Measurements from ENCODE around the gene MAX.
A peak's percentile ranks its signal among the peaks of the same experiment; 100 is the strongest.

The MAX gene

DNA sequence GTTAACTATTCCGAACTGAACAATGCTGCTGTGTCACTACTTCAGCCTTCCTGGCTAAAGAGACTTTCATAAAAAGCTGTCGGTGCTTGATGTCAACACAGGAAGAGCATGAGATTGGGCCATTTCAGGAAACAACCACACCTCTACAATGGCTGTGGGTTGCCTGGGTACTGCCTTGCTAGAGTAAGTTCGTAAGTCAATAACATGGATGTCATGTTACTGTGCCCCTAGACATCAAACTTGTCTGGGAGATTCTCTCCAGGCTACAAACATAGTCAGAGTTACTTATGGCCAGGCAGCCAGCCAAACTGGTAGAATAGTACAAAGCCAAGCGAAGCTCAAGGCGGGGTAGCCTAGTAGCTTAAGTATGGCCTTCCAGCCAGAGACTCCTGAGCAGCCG, 23.1 kb downstream of the MAX start:
- peak overlapping the region; percentile 75 for H3K27ac ChIP-seq (ENCODE audit: low read depth, low read length)
- H3K4me1 ChIP-seq (ENCODE audit: control insufficient read depth, insufficient read depth, low read length) = peaks cover 32% of the 10 kb centered on the region
- H3K9ac ChIP-seq (ENCODE audit: low read length) = no peak overlapping the region
- H3K36me3 ChIP-seq (ENCODE audit: control insufficient read depth, insufficient read depth, low read length) = peaks cover 13% of the 10 kb centered on the region
- H3K4me3 ChIP-seq (ENCODE audit: low read length) = no peak overlapping the region
- H3K27me3 ChIP-seq (ENCODE audit: control insufficient read depth, insufficient read depth, low read length) = no peaks in the 10 kb centered on the region

DNA sequence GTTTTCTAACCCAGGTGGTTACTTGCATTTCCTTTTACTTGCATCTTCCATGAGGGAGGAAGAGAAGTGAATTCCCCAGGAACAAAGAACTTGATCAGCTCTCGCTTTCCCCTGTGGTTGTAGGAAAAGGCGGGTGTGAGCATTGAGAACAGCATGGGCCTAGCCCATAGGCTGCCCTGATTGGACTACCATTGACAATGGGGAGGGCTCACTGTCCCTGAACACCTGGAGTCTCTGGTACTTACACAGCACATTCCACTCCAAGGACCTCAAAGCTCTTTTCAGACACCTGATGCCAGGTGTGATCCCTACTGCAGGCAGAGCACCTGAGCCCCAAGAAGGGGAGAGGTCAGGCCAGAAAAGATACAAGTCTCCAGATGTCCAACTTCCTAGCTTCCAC, 25.0 kb downstream of the MAX start:
- peaks cover 15% of the 10 kb centered on the region for H3K36me3 ChIP-seq (ENCODE audit: control insufficient read depth, insufficient read depth, low read length)
- no peak overlapping the region for H3K4me3 ChIP-seq (ENCODE audit: low read length)
- no peak overlapping the region for H3K9ac ChIP-seq (ENCODE audit: low read length)
- no peak overlapping the region for H3K27ac ChIP-seq (ENCODE audit: low read depth, low read length)
- H3K4me1 ChIP-seq (ENCODE audit: control insufficient read depth, insufficient read depth, low read length) = peaks cover 32% of the 10 kb centered on the region
- no peaks in the 10 kb centered on the region for H3K27me3 ChIP-seq (ENCODE audit: control insufficient read depth, insufficient read depth, low read length)

DNA sequence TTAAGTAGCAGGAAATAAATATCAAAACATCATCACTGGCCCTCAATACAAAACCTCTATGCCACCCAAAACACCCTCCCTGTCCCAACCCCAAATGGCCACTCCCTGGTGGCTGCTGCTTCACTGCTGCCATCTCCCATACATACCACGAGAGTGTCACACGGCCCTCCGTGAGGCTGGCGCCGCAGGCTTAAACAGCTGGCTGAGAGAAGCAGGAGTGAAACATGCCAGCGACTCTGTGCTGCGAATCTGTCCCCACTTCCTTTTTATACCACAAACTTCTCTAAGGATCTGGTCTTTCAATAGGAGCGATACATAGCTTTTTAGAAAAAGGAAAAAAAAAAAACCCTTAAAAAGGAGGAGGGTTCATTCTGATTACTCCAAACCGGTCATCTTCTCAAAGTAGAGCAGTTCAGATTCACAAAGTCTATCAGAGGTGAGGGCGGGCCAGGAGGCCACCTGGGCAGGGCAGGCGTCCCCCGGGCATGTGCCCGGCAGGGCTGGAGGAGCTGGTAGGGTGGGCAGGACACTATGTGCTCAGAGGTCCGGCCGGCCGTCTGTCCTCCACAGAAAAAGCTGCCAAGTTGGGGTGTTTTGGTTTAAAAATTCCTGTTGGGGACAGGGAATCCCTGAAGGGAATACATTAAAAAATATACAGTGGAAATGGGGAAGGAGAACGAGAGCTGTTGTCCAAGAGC, 26.5 kb downstream of the MAX start:
- H3K4me3 ChIP-seq (ENCODE audit: low read length) = no peak overlapping the region
- peaks cover 22% of the 10 kb centered on the region for H3K4me1 ChIP-seq (ENCODE audit: control insufficient read depth, insufficient read depth, low read length)
- H3K9ac ChIP-seq (ENCODE audit: low read length) = no peak overlapping the region
- H3K27me3 ChIP-seq (ENCODE audit: control insufficient read depth, insufficient read depth, low read length) = no peaks in the 10 kb centered on the region
- peaks cover 15% of the 10 kb centered on the region for H3K36me3 ChIP-seq (ENCODE audit: control insufficient read depth, insufficient read depth, low read length)
- no peak overlapping the region for H3K27ac ChIP-seq (ENCODE audit: low read depth, low read length)

DNA sequence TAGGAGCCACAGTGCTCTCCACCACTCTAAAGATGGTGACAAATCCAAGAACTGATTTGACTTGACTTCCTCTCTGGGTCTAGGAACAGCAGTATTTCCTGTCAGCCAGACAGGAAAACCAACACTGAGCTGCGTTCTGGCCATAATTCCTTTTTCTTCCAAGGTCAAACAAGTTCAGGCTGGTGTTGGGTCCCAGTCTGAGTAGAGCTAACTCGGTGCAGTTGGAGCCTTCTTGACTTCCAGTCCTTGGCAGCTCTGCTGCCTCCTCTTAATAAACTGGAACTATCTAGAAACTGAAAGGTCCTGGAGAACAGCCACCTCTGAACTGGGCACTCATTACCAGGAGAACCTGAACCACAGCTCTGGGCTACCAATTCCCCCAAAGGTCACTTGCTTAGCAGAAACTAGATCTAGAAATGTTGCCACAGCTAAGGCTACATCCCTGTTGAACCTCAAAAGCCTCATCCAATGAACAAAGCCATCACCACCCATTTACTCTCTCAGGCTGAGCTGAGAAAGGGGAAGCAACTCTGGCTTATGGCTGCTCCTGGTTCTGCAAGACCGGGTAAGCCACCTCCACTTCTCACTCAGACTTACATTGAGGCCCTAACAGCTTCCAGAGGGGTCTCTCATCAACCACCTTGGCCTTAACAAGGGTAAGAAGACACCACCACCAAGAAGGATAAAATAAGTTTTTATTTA, 27.7 kb downstream of the MAX start:
- Histone ChIP-seq H3K27ac (ENCODE audit: low read depth, low read length) (no peak overlapping the region), H3K9ac (ENCODE audit: low read length) (no peak overlapping the region), H3K4me1 (ENCODE audit: control insufficient read depth, insufficient read depth, low read length) (peaks cover 11% of the 10 kb centered on the region), H3K27me3 (ENCODE audit: control insufficient read depth, insufficient read depth, low read length) (no peaks in the 10 kb centered on the region), H3K4me3 (ENCODE audit: low read length) (no peak overlapping the region), H3K36me3 (ENCODE audit: control insufficient read depth, insufficient read depth, low read length) (peaks cover 19% of the 10 kb centered on the region)

DNA sequence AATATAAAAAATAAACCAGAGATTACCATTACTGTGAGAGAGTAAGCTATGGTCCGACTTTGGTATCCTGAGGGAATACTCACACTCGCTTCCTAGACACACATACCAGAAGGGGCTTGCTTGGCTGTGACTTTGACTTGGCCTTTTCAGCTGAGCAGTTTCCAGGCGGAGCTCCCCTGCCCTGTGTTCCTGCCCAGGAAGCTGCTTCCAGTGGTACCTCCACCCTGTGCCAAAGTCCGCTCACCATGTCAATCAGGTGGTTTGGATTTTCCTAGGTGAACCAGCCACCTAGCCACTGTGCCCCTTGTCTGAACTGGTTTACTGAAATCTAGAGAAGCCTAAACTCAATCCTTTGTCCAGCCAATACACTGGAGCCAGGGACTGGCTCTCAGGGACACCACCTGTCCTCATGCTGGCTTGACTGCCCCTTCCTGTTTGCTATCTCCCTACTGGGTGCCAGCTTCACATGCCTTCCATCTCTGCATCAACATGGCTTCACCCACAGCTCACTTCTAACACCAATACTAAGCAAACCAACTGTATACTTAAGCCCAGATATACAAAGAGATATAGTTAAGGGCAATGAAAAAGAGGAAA, 28.6 kb downstream of the MAX start:
- H3K27me3 ChIP-seq (ENCODE audit: control insufficient read depth, insufficient read depth, low read length) = no peaks in the 10 kb centered on the region
- no peak overlapping the region for H3K9ac ChIP-seq (ENCODE audit: low read length)
- H3K4me1 ChIP-seq (ENCODE audit: control insufficient read depth, insufficient read depth, low read length) = peaks cover 2% of the 10 kb centered on the region
- H3K27ac ChIP-seq (ENCODE audit: low read depth, low read length) = peak overlapping the region; percentile 10
- no peak overlapping the region for H3K4me3 ChIP-seq (ENCODE audit: low read length)
- peaks cover 20% of the 10 kb centered on the region for H3K36me3 ChIP-seq (ENCODE audit: control insufficient read depth, insufficient read depth, low read length)

DNA sequence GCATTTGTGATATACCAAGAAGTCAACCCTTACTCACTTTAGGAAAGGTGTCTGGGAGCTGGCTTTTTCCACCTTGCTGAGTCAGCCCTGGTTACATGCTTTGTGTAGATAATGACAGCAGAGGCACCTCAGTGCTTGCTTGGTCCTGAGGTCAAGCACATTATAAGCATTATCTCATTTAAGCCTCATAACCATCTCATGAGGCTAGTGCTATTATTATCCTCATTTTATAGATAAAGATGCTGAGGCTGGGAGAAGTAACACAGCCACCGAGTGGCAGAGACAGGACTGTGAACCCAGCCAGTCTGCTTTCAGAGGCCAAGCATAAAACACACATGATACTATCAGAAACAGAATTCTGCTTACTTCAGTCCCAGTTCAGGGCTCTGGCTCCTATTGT, 29.4 kb downstream of the MAX start:
- peaks cover 19% of the 10 kb centered on the region for H3K36me3 ChIP-seq (ENCODE audit: control insufficient read depth, insufficient read depth, low read length)
- no peaks in the 10 kb centered on the region for H3K27me3 ChIP-seq (ENCODE audit: control insufficient read depth, insufficient read depth, low read length)
- H3K9ac ChIP-seq (ENCODE audit: low read length) = no peak overlapping the region
- no peaks in the 10 kb centered on the region for H3K4me1 ChIP-seq (ENCODE audit: control insufficient read depth, insufficient read depth, low read length)
- no peak overlapping the region for H3K4me3 ChIP-seq (ENCODE audit: low read length)
- H3K27ac ChIP-seq (ENCODE audit: low read depth, low read length) = no peak overlapping the region

DNA sequence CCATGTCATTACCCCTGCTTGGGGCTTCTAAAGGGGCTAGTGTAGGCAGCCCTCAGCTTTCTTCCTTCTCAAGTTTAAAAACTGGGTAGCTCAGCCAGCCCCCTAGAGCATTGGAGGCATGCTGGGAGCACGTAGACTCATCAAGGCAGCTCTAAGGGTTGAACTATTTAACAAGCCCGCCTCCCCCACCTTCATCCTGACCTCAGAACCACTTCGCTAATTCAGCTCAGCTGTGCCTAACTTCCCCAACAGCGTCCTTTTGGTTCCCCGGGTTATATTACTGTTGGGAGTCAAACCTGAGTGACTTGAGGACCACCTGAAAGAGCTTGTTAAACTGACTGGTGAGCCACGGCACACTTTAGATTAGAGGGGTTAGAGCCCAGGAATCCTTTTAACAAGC, 30.1 kb downstream of the MAX start:
- H3K27me3 ChIP-seq (ENCODE audit: control insufficient read depth, insufficient read depth, low read length) = no peaks in the 10 kb centered on the region
- no peak overlapping the region for H3K4me3 ChIP-seq (ENCODE audit: low read length)
- no peak overlapping the region for H3K27ac ChIP-seq (ENCODE audit: low read depth, low read length)
- no peaks in the 10 kb centered on the region for H3K4me1 ChIP-seq (ENCODE audit: control insufficient read depth, insufficient read depth, low read length)
- H3K9ac ChIP-seq (ENCODE audit: low read length) = no peak overlapping the region
- peaks cover 13% of the 10 kb centered on the region for H3K36me3 ChIP-seq (ENCODE audit: control insufficient read depth, insufficient read depth, low read length)

DNA sequence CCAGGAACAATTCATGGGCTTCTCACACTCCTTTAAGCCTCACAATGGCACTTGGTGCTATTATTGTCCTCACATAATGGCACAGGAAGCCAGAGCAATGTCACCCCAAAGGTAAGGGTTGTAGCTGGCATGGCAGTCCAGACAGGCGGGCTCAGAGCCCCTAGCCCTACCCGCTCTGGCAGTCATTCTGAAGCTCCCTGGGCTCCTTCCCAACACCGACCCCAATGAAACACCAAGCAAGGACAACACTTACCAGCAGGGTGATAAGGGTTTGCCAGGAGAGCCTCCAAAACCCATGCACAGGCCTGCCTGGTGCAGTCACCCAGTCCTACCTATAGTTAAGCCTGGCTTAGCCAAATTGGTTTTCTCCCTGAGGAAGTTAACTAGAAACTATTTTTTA, 30.8 kb downstream of the MAX start:
- Histone ChIP-seq H3K36me3 (ENCODE audit: control insufficient read depth, insufficient read depth, low read length) (peaks cover 7% of the 10 kb centered on the region), H3K9ac (ENCODE audit: low read length) (no peak overlapping the region), H3K27me3 (ENCODE audit: control insufficient read depth, insufficient read depth, low read length) (no peaks in the 10 kb centered on the region), H3K4me1 (ENCODE audit: control insufficient read depth, insufficient read depth, low read length) (no peaks in the 10 kb centered on the region), H3K27ac (ENCODE audit: low read depth, low read length) (no peak overlapping the region), H3K4me3 (ENCODE audit: low read length) (no peak overlapping the region)

DNA sequence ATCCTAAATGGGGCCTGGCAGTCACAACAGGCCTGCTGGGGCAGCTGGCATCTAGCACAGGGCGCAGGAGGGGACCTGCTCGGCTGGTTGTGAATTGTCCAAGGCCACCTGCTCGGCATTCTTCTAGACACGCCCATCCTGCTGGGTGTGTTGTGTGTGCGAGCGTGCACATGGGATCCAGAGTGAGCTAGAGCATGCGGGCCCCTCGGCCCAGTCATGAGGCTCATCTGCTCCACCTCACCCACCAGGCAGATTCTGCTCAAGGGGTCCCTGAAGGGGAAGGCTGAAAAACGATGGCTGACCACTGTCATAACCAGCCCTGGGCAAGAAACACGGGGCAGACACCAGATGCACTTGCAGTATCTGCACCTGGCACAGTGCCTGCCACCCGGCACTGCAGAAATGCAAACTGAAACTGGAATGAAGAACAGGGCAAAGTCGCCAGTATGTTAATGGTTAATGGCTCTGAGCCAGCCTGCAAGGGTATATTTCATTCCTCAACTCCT, 31.8 kb downstream of the MAX start:
- Histone ChIP-seq H3K27ac (ENCODE audit: low read depth, low read length) (no peak overlapping the region), H3K36me3 (ENCODE audit: control insufficient read depth, insufficient read depth, low read length) (peaks cover 8% of the 10 kb centered on the region), H3K27me3 (ENCODE audit: control insufficient read depth, insufficient read depth, low read length) (no peaks in the 10 kb centered on the region), H3K9ac (ENCODE audit: low read length) (no peak overlapping the region), H3K4me1 (ENCODE audit: control insufficient read depth, insufficient read depth, low read length) (no peaks in the 10 kb centered on the region), H3K4me3 (ENCODE audit: low read length) (no peak overlapping the region)

DNA sequence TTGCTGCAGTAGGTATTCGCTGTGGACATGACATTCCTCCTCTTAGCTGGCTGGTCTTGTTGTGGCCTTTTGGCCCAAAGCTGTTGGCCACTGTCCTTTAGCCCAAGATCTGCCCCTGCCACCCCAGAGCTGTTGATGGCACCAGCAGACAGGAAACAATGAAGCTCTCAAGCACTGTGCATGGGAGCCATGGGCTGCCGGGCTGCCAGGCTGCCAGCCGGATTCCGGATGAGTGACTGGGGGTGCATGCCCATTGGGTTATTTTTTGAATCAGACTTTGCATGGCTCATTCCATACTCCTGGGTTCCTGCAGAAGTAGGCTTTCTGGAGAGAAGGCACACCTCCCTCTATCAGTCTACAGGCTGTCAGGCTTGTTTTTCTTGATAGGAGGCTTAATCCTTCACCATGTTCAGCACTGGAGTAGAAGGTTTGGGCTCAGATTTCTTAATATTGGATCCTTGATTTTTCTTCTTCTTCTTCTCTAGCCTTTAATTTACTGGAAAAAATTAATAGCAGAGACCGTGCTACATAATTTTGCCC, 32.4 kb downstream of the MAX start:
- H3K27ac ChIP-seq (ENCODE audit: low read depth, low read length) = no peak overlapping the region
- H3K9ac ChIP-seq (ENCODE audit: low read length) = no peak overlapping the region
- no peak overlapping the region for H3K4me3 ChIP-seq (ENCODE audit: low read length)
- no peaks in the 10 kb centered on the region for H3K4me1 ChIP-seq (ENCODE audit: control insufficient read depth, insufficient read depth, low read length)
- H3K27me3 ChIP-seq (ENCODE audit: control insufficient read depth, insufficient read depth, low read length) = no peaks in the 10 kb centered on the region
- peaks cover 12% of the 10 kb centered on the region for H3K36me3 ChIP-seq (ENCODE audit: control insufficient read depth, insufficient read depth, low read length)

DNA sequence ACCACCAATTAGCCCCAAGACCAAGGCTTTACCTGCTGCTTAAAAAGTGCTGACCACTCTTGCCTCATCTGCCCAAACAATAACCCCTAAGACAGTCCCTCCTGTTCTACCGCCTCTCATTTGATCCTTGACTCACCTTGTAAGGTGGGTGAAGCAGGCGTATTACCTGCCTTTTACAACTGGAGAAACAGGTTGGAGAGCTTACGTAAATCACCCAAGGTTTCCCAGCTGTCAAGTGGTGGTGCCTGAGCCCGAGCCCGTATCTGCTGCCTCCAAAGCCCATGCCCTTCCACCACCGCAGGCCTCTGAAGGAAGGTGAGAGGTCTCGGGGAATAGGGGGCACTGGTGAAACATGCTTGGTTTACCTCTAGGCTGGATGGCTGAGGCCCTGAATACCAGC, 36.6 kb downstream of the MAX start:
- Histone ChIP-seq H3K27me3 (ENCODE audit: control insufficient read depth, insufficient read depth, low read length) (no peaks in the 10 kb centered on the region), H3K4me3 (ENCODE audit: low read length) (no peak overlapping the region), H3K9ac (ENCODE audit: low read length) (no peak overlapping the region), H3K27ac (ENCODE audit: low read depth, low read length) (no peak overlapping the region), H3K4me1 (ENCODE audit: control insufficient read depth, insufficient read depth, low read length) (no peaks in the 10 kb centered on the region), H3K36me3 (ENCODE audit: control insufficient read depth, insufficient read depth, low read length) (peaks cover 29% of the 10 kb centered on the region)

DNA sequence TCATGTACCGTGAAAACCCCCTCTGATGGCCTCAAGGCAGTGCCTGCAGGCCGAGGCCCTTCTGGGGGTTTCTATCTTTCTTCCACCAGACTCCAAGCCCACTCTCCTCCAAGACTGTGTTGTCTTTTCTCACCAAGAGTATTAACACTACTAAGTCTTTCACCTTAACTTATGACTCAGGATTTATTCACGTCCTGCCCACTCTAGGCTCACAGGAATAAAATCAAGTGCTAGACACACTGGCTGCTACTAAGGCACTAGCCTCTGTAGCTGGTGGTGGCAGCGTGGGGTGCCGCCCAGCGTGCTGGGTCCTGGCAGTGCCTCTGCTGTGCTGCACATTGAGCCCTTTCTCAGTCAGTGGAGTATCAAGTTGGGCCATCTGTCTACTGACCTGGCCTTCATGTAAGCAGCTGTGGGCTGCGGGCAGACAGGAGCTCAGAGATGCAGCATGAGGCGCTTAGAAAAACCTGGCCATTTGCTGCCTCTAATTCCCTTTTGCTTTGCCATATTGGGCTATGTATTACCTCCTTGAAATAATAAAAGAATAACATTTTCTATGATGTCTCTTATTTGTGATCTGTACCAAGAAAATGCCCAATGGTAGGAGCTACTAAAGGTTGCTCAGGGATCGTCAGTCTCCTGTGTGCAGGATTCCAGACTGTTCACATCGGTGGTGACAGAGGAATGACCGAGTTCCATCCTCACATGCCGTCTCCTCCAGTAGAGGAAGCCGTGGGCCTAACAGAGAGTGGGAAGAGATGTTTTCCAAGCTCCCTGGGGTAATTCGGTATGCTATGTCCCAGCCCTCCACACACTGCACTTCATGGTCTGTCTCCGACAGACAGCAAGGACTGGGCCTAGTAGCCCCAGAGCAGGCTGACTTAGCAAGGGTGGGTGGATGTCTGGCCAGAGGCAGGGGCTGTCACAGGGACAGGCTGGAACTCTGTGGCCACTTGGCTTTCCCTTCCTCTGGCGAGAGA, 39.9 kb downstream of the MAX start:
- Histone ChIP-seq H3K4me1 (ENCODE audit: control insufficient read depth, insufficient read depth, low read length) (no peaks in the 10 kb centered on the region), H3K36me3 (ENCODE audit: control insufficient read depth, insufficient read depth, low read length) (peaks cover 25% of the 10 kb centered on the region), H3K9ac (ENCODE audit: low read length) (no peak overlapping the region), H3K27me3 (ENCODE audit: control insufficient read depth, insufficient read depth, low read length) (no peaks in the 10 kb centered on the region), H3K4me3 (ENCODE audit: low read length) (no peak overlapping the region), H3K27ac (ENCODE audit: low read depth, low read length) (no peak overlapping the region)

Data from rectal smooth muscle tissue (tissue), 1 donor.